ENCODE measurements around the gene PDE4C. TPM values are rescaled to one million over a fixed set of nuclear protein-coding genes. Genes with fewer than 3 reads are reported as not detected.

The PDE4C gene
- total RNA-seq, 1 experiment from 2014 or later: 1.8 TPM

- DNase-seq (peak; percentile 44), ATAC-seq (no peak)
- peak; percentile 70 for TF ChIP-seq CTCF (conservative IDR thresholded peaks at IDR 0.05; ENCODE audit: low read depth, low read length)
- TF ChIP-seq EZH2phosphoT487 (IDR thresholded peaks at IDR 0.05; ENCODE audit: borderline replicate concordance, low read length): no peak
- H3K36me3 ChIP-seq (ENCODE audit: low read depth, low read length): no peaks in the 10 kb centered on the region
- H3K27ac ChIP-seq (ENCODE audit: low read length): no peak overlapping the region
- H3K9ac ChIP-seq (ENCODE audit: low read length): no peak overlapping the region
- H3K79me2 ChIP-seq (ENCODE audit: low read length): peaks cover 3% of the 10 kb centered on the region
- no peaks in the 10 kb centered on the region for H4K20me1 ChIP-seq (ENCODE audit: low read length)
- no peaks in the 10 kb centered on the region for H3K9me2 ChIP-seq (replicated peaks; ENCODE audit: low read length)
- H3K27me3 ChIP-seq (ENCODE audit: low read length): no peaks in the 10 kb centered on the region
- H2AFZ ChIP-seq (ENCODE audit: low read length): no peak overlapping the region
- ChIA-PET CTCF (interaction anchor here (0.6 to 1.3 kb wide), 11 partner anchors 13 to 154 kb away, joined by 3 to 27 read pairs (median 5); partner anchors contain the start of gene MPV17L2), POLR2A (ENCODE audit: unreplicated experiment) (interaction anchor here (0.5 to 0.7 kb wide), 2 partner anchors 37 to 159 kb away, joined by 5 to 27 read pairs; no protein-coding TSS in a partner anchor)
- peak overlapping the region; percentile 35; the same call in 1 of the 2 replicates for H3K4me3 ChIP-seq (ENCODE audit: low read length)
- BruUV-seq (replicated peaks): no TSS peak
- H3K4me2 ChIP-seq (ENCODE audit: low read length): peak overlapping the region; percentile 43
- intact Hi-C loops (cut with micrococcal nuclease): loop anchor here (1.0 to 10.0 kb wide), 3 partner anchors 43 to 206 kb away; partner anchors contain the start of genes LSM4 and SSBP4
- no peaks in the 10 kb centered on the region for H3F3A ChIP-seq (ENCODE audit: low read length, unreplicated experiment)
- H3K4me1 ChIP-seq (ENCODE audit: insufficient read depth, low read length): peaks cover 8% of the 10 kb centered on the region
- H3K9me3 ChIP-seq (ENCODE audit: low read length): no peaks in the 10 kb centered on the region
These were observed 17.9 kb downstream of the PDE4C start for GRCh38 chr19:18208098-18208951.

- ChIA-PET CTCF (no interaction called here), POLR2A (ENCODE audit: unreplicated experiment) (no interaction called here)
- H3K79me2 ChIP-seq (ENCODE audit: low read length): peaks cover 23% of the 10 kb centered on the region
- no peaks in the 10 kb centered on the region for H3F3A ChIP-seq (ENCODE audit: low read length, unreplicated experiment)
- H2AFZ ChIP-seq (ENCODE audit: low read length): no peak overlapping the region
- peaks cover 16% of the 10 kb centered on the region for H3K4me1 ChIP-seq (ENCODE audit: insufficient read depth, low read length)
- H3K9me3 ChIP-seq (ENCODE audit: low read length): no peaks in the 10 kb centered on the region
- peaks cover 4% of the 10 kb centered on the region; the same call in 1 of the 2 replicates for H3K36me3 ChIP-seq (ENCODE audit: low read depth, low read length)
- H4K20me1 ChIP-seq (ENCODE audit: low read length): no peaks in the 10 kb centered on the region
- ATAC-seq (no peak), DNase-seq (no peak)
- BruUV-seq (replicated peaks): no TSS peak
- intact Hi-C loops (cut with micrococcal nuclease): loop anchor here (10.0 kb wide), 2 partner anchors 119 to 209 kb away; partner anchors contain the start of genes LSM4 and SSBP4
- no peaks in the 10 kb centered on the region for H3K27me3 ChIP-seq (ENCODE audit: low read length)
- TF ChIP-seq CTCF (conservative IDR thresholded peaks at IDR 0.05; ENCODE audit: low read depth, low read length) (no peak), EZH2 (IDR thresholded peaks at IDR 0.05; ENCODE audit: low read length, unreplicated experiment) (no peak)
- H3K4me2 ChIP-seq (ENCODE audit: low read length): no peak overlapping the region
- no peak overlapping the region for H3K9ac ChIP-seq (ENCODE audit: low read length)
- no peak overlapping the region for H3K27ac ChIP-seq (ENCODE audit: low read length)
- no peaks in the 10 kb centered on the region for H3K9me2 ChIP-seq (replicated peaks; ENCODE audit: low read length)
- H3K4me3 ChIP-seq (ENCODE audit: low read length): no peak overlapping the region
These were observed 20.2 kb downstream of the PDE4C start for GRCh38 chr19:18206018-18206417.

Measured in PC-3 (cell line).